IMR-90 (cell line): ENCODE data around the gene PRR16. TPM values are rescaled to one million over a fixed set of nuclear protein-coding genes. Genes with fewer than 3 reads are reported as not detected.
A peak's percentile ranks its signal among the peaks of the same experiment; 100 is the strongest.

ENCODE experiments used
- ATAC-seq: fragments of 200-7000 bp; cut with Tn5 transposase; 2 replicates; pipeline ENCODE4 v1.9.1; 2020; ENCODE audit warnings: low read depth, mild to moderate bottlenecking, moderate library complexity
- BruUV-seq: library from RNA; stranded (reverse); fragments of 400-500 nt; replicated peaks from 2 replicates; lab custom pipeline; 2021; lab: Mats Ljungman, UMichigan
- CTCF ChIA-PET: fragments of 300-600 bp; formaldehyde crosslinking; extraction: SDS; loops from one replicate; lab custom pipeline; 2021; ENCODE audit warnings: antibody characterized with exemption; lab: Yijun Ruan, JAX
- POLR2A ChIA-PET: fragments of 300-600 bp; sonication (Branson Sonifier 250); formaldehyde crosslinking; loops from one replicate; lab custom pipeline; 2022; ENCODE audit warnings: antibody characterized with exemption; ENCODE audit not compliant: unreplicated experiment; lab: Charles Lee
- DNase-seq: peaks from one replicate; pipeline ENCODE4 v3.0.0; 2013
- H2AFZ ChIP-seq: replicated peaks from 2 replicates; pipeline ENCODE3; 2013; ENCODE audit warnings: low read length, mild to moderate bottlenecking; ENCODE audit not compliant: poor library complexity
- H2AK5ac ChIP-seq: 2 replicates; pipeline ENCODE4 v1.6.1; 2013; ENCODE audit warnings: low read depth, low read length, inconsistent platforms
- H2AK9ac ChIP-seq: replicated peaks from 2 replicates; pipeline ENCODE3; 2013; ENCODE audit warnings: mild to moderate bottlenecking, low read depth, low read length, moderate library complexity; ENCODE audit not compliant: poor library complexity
- H2BK120ac ChIP-seq: 2 replicates; pipeline ENCODE4 v1.6.1; 2013; ENCODE audit warnings: low read depth, low read length, inconsistent platforms
- H2BK15ac ChIP-seq: 3 replicates; pipeline ENCODE4 v1.6.1; 2013; ENCODE audit warnings: low read depth, low read length, inconsistent platforms
- H2BK20ac ChIP-seq: 2 replicates; pipeline ENCODE4 v1.6.1; 2013; ENCODE audit warnings: low read depth, mild to moderate bottlenecking, inconsistent platforms, low read length, moderate library complexity
- H2BK5ac ChIP-seq: 2 replicates; pipeline ENCODE4 v1.6.1; 2013; ENCODE audit warnings: mild to moderate bottlenecking, low read depth, low read length, inconsistent platforms; ENCODE audit not compliant: poor library complexity, severe bottlenecking
- H3K14ac ChIP-seq: replicated peaks from 2 replicates; pipeline ENCODE4 v1.6.1; 2013; ENCODE audit warnings: low read depth, low read length, inconsistent platforms
- H3K18ac ChIP-seq: 2 replicates; pipeline ENCODE4 v1.6.1; 2013; ENCODE audit warnings: low read depth, low read length, control low read depth
- H3K23ac ChIP-seq: 2 replicates; pipeline ENCODE4 v1.6.1; 2013; ENCODE audit warnings: low read depth, low read length, inconsistent platforms
- H3K27ac ChIP-seq: 2 replicates; pipeline ENCODE4 v1.5.1; 2013; ENCODE audit warnings: mild to moderate bottlenecking, control low read depth, low read length; ENCODE audit not compliant: insufficient read depth
- H3K27me3 ChIP-seq: 2 replicates; pipeline ENCODE4 v1.6.1; 2013; ENCODE audit warnings: low read length; ENCODE audit not compliant: control insufficient read depth, insufficient read depth
- H3K36me3 ChIP-seq: 2 replicates; pipeline ENCODE4 v1.6.1; 2013; ENCODE audit warnings: low read length, mixed read lengths; ENCODE audit not compliant: control insufficient read depth, insufficient read depth
- H3K4ac ChIP-seq: 2 replicates; pipeline ENCODE4 v1.6.1; 2013; ENCODE audit warnings: low read depth, low read length, inconsistent platforms
- H3K4me1 ChIP-seq: 2 replicates; pipeline ENCODE4 v1.6.1; 2013; ENCODE audit warnings: low read length, mixed read lengths; ENCODE audit not compliant: control insufficient read depth, insufficient read depth
- H3K4me2 ChIP-seq: 2 replicates; pipeline ENCODE4 v1.6.1; 2013; ENCODE audit warnings: low read depth, mild to moderate bottlenecking, control low read depth, low read length, moderate library complexity
- H3K4me3 ChIP-seq: 2 replicates; pipeline ENCODE4 v1.5.1; 2013; ENCODE audit warnings: low read depth, mild to moderate bottlenecking, control low read depth, low read length, moderate library complexity; ENCODE audit not compliant: insufficient read depth
- H3K56ac ChIP-seq: 2 replicates; pipeline ENCODE4 v1.6.1; 2013; ENCODE audit warnings: low read length, inconsistent platforms; ENCODE audit not compliant: insufficient read depth; ENCODE audit errors: extremely low read depth
- H3K79me1 ChIP-seq, 2 experiments: 2 replicates each; pipeline ENCODE4 v1.6.1; 2013; ENCODE audit warnings: low read length in 2 of 2, inconsistent platforms in 1 of 2, low read depth in 1 of 2
- H3K9ac ChIP-seq: 2 replicates; pipeline ENCODE4 v1.6.1; 2013; ENCODE audit warnings: low read depth, low read length, control low read depth
- H3K9me1 ChIP-seq: 2 replicates; pipeline ENCODE4 v1.6.1; 2013; ENCODE audit warnings: low read length, inconsistent platforms; ENCODE audit not compliant: insufficient read depth
- H3K9me3 ChIP-seq: 2 replicates; pipeline ENCODE4 v1.6.1; 2013; ENCODE audit warnings: low read length; ENCODE audit not compliant: control insufficient read depth, insufficient read depth
- H4K20me1 ChIP-seq: 2 replicates; pipeline ENCODE4 v1.6.1; 2013; ENCODE audit warnings: low read length, inconsistent platforms; ENCODE audit not compliant: insufficient read depth
- H4K5ac ChIP-seq: 2 replicates; pipeline ENCODE4 v1.6.1; 2013; ENCODE audit warnings: mild to moderate bottlenecking, low read depth, low read length, control low read depth
- H4K8ac ChIP-seq, 2 experiments: 2 replicates each; pipeline ENCODE4 v1.6.1; 2013; ENCODE audit warnings: low read depth in 2 of 2, low read length in 2 of 2, control low read depth in 1 of 2, inconsistent platforms in 1 of 2
- H4K91ac ChIP-seq: 2 replicates; pipeline ENCODE4 v1.6.1; 2013; ENCODE audit warnings: low read depth, low read length, inconsistent platforms; ENCODE audit not compliant: insufficient read depth
- CHD1 ChIP-seq: IDR thresholded peaks from 2 replicates; pipeline ENCODE4 v1.6.1; 2012; ENCODE audit warnings: low read depth, low read length, improper control_type of control experiment
- MAZ ChIP-seq: IDR thresholded peaks from 2 replicates; pipeline ENCODE4 v1.6.1; 2012; ENCODE audit warnings: low read depth, mild to moderate bottlenecking, low read length, improper control_type of control experiment, moderate library complexity, borderline replicate concordance
- NFE2L2 ChIP-seq: fragments of 150-350 bp; IDR thresholded peaks from 2 replicates; pipeline ENCODE4 v1.6.1; 2016; ENCODE audit warnings: low read depth, mild to moderate bottlenecking, low read length
- RFX5 ChIP-seq: IDR thresholded peaks from 2 replicates; pipeline ENCODE4 v1.8.0; 2012; ENCODE audit warnings: low read depth, mild to moderate bottlenecking, low read length, moderate library complexity
- whole genome bisulfite sequencing, 2 experiments: methylation state at CpG; one replicate each; pipeline versions ENCODE4 v1.1.5 to v1.1.7; 2013; ENCODE audit warnings: missing lambda C conversion rate in 2 of 2; ENCODE audit not compliant: insufficient read length in 1 of 2; ENCODE audit errors: extremely low coverage in 2 of 2; 5-methylcytosine and 5-hydroxymethylcytosine counted together
- dilution Hi-C: fragments of 300-500 bp; cut with HindIII; formaldehyde crosslinking; loops from one replicate; pipeline ENCODE4 v1.14.3; 2018; ENCODE audit warnings: low sequenced_read_pairs; ENCODE audit not compliant: unreplicated experiment
- in situ Hi-C: fragments of 300-500 bp; cut with MboI; formaldehyde crosslinking; loops from 3 replicates; pipeline ENCODE4 v1.14.3; 2019; ENCODE audit warnings: low sequenced_read_pairs, inconsistent platforms, mixed read lengths
- intact Hi-C: fragments of 100-400 bp; cut with micrococcal nuclease; formaldehyde crosslinking; loops from 2 replicates; pipeline ENCODE4 v1.10.0; 2022
- polyA plus RNA-seq, 3 experiments: library from polyadenylated mRNA; depleted of rRNA; stranded (reverse); fragments of >200 nt; gene quantifications; 2 replicates each; pipeline ENCODE4 v1.2.3, GENCODE V29; 2012; ENCODE audit warnings: low replicate concordance in 1 of 3
- total RNA-seq: library from RNA; depleted of rRNA; stranded (reverse); fragments of >200 nt; gene quantifications from 2 replicates; pipeline ENCODE4 v1.2.3, GENCODE V29; 2012
- TF ChIP-seq, protein P1 (sequence below): fragments of 150-350 bp; IDR thresholded peaks from 2 replicates; pipeline ENCODE4 v1.6.1; 2017; ENCODE audit warnings: mild to moderate bottlenecking, antibody characterized with exemption, low read length, low read depth

The PRR16 gene
- total and polyA plus RNA-seq, 2 of the 4 experiments (the other 2 are of a cell fraction) = 9.9 to 45.2 TPM

- TF ChIP-seq, protein P1, sequence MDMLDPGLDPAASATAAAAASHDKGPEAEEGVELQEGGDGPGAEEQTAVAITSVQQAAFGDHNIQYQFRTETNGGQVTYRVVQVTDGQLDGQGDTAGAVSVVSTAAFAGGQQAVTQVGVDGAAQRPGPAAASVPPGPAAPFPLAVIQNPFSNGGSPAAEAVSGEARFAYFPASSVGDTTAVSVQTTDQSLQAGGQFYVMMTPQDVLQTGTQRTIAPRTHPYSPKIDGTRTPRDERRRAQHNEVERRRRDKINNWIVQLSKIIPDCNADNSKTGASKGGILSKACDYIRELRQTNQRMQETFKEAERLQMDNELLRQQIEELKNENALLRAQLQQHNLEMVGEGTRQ = no peak
- TF ChIP-seq CHD1 (no peak), NFE2L2 (no peak), MAZ (no peak), RFX5 (no peak)
- H3K27me3 ChIP-seq = no peaks in the 10 kb centered on the region
- 0 out of 2 replicates have a peak overlapping the region, but pooled peaks have one; percentile 33 for H2BK20ac ChIP-seq
- 0 out of 2 replicates have a peak overlapping the region, but pooled peaks have one; percentile 8 for H4K91ac ChIP-seq
- ATAC-seq = no peak
- CTCF ChIA-PET = interaction anchor here (0.7 kb wide), 1 partner anchor 1535 kb away, joined by 3 read pairs; no protein-coding TSS in a partner anchor
- no CpG with 5 or more reads among the region's 2 CpGs for WGBS, 2 experiments
- peak overlapping the region; percentile 23; the same call in 1 of the 2 replicates for H3K18ac ChIP-seq
- no peak overlapping the region for H3K4ac ChIP-seq
- no TSS peak for BruUV-seq
- no peak for DNase-seq
- no peaks in the 10 kb centered on the region for H4K20me1 ChIP-seq
- H2AK5ac ChIP-seq = no peak overlapping the region
- H2BK5ac ChIP-seq = peak overlapping the region; percentile 67
- no peak overlapping the region for H2AK9ac ChIP-seq
- POLR2A ChIA-PET = no interaction called here
- no peaks in the 10 kb centered on the region for H3K9me3 ChIP-seq
- H3K79me1 ChIP-seq = peaks cover 15 to 55% of the 10 kb centered on the region in 2 experiments; a peak in 3 of 4 replicates
- H3K14ac ChIP-seq = 0 out of 2 replicates have a peak overlapping the region, but pooled peaks have one; percentile 25
- in situ Hi-C loops (no loop called here), intact Hi-C loops (no loop called here), dilution Hi-C loops (no loop called here)
- H2BK15ac ChIP-seq = no peak overlapping the region; the same call in 2 of the 3 replicates
- peaks cover 4% of the 10 kb centered on the region; the same call in 1 of the 2 replicates for H3K9me1 ChIP-seq
- peak overlapping the region; percentile 72; the same call in 1 of the 2 replicates for H4K5ac ChIP-seq
- H2AFZ ChIP-seq = no peak overlapping the region
- H3K23ac ChIP-seq = peak overlapping the region; percentile 49; the same call in 1 of the 2 replicates
- no peak overlapping the region for H3K4me3 ChIP-seq
- no peaks in the 10 kb centered on the region for H3K36me3 ChIP-seq
- H3K27ac ChIP-seq = no peak overlapping the region
- peak overlapping the region; percentile 32; the same call in 1 of the 2 replicates for H2BK120ac ChIP-seq
- no peak overlapping the region for H4K8ac ChIP-seq
- H3K4me2 ChIP-seq = no peak overlapping the region
- H3K9ac ChIP-seq = no peak overlapping the region
- peaks cover 6% of the 10 kb centered on the region for H3K4me1 ChIP-seq
- no peak overlapping the region for H3K56ac ChIP-seq
These were observed 76.0 kb downstream of the PRR16 start for GRCh38 chr5:120540097-120540496.
